Ishikawa (cell line): Measurements from ENCODE around the gene VEGFA.

ENCODE experiments used
- CEBPB ChIP-seq: IDR thresholded peaks from 2 replicates; pipeline ENCODE4 v1.6.1; 2012
- CREB1 ChIP-seq: IDR thresholded peaks from 2 replicates; pipeline ENCODE4 v1.6.1; 2012; ENCODE audit warnings: low read depth
- EP300 ChIP-seq: IDR thresholded peaks from 2 replicates; pipeline ENCODE4 v1.6.1; 2012; ENCODE audit warnings: borderline replicate concordance
- FOXM1 ChIP-seq: IDR thresholded peaks from 2 replicates; pipeline ENCODE4 v1.6.1; 2012; ENCODE audit warnings: low read depth, borderline replicate concordance
- MAX ChIP-seq: IDR thresholded peaks from 2 replicates; pipeline ENCODE4 v1.6.1; 2012
- NFIC ChIP-seq: IDR thresholded peaks from 2 replicates; pipeline ENCODE4 v1.6.1; 2012
- REST ChIP-seq: IDR thresholded peaks from 2 replicates; pipeline ENCODE4 v1.6.1; 2012; ENCODE audit warnings: low read depth, mild to moderate bottlenecking
- TCF12 ChIP-seq: IDR thresholded peaks from 2 replicates; pipeline ENCODE4 v1.6.1; 2012; ENCODE audit warnings: low read depth
- TEAD4 ChIP-seq: IDR thresholded peaks from 2 replicates; pipeline ENCODE4 v1.6.1; 2012
- YY1 ChIP-seq: IDR thresholded peaks from 2 replicates; pipeline ENCODE4 v1.6.1; 2012; ENCODE audit warnings: low read depth
- TF ChIP-seq, protein P1 (sequence below): IDR thresholded peaks from 2 replicates; pipeline ENCODE4 v1.6.1; 2012

GRCh38 chr6:43730634-43731033 is 39.4 kb upstream of the VEGFA start:
- TF ChIP-seq, protein P1, sequence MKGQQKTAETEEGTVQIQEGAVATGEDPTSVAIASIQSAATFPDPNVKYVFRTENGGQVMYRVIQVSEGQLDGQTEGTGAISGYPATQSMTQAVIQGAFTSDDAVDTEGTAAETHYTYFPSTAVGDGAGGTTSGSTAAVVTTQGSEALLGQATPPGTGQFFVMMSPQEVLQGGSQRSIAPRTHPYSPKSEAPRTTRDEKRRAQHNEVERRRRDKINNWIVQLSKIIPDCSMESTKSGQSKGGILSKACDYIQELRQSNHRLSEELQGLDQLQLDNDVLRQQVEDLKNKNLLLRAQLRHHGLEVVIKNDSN, result no peak
- TF ChIP-seq CREB1 (no peak), NFIC (no peak), TEAD4 (no peak), CEBPB (no peak), EP300 (no peak), YY1 (no peak), MAX (no peak), TCF12 (no peak), FOXM1 (no peak), REST (no peak)
